HG03439 (cell line): ENCODE measurements around the gene TLCD3B.

Experiments used
- ATAC-seq: cut with Tn5 transposase; IDR thresholded peaks from one replicate; pipeline ENCODE4 v1.9.1; 2021; ENCODE audit warnings: mild to moderate bottlenecking, moderate library complexity; ENCODE audit not compliant: unreplicated experiment

TLCD3B gene

GRCh38 chr16:29975134-29975538 lies 55.9 kb downstream of the TLCD3B start:
- no peak for ATAC-seq
